Suprapubic skin (tissue), 4 donors: Measurements from ENCODE around the gene IL4R. TPM values are rescaled to one million over a fixed set of nuclear protein-coding genes. Genes with fewer than 3 reads are reported as not detected.

Source experiments
- DNase-seq, 2 donors: peaks; one replicate each; pipeline ENCODE4 v3.0.0-alpha.2; 2019; ENCODE audit warnings: low spot score in 2 of 2
- H3K27ac ChIP-seq: fragments of 200-600 bp; sonication (generic); one replicate; pipeline ENCODE4 v1.5.1; 2019
- H3K27me3 ChIP-seq: fragments of 200-600 bp; sonication (generic); one replicate; pipeline ENCODE4 v1.5.1; 2019
- H3K36me3 ChIP-seq: fragments of 200-600 bp; sonication (generic); one replicate; pipeline ENCODE4 v1.5.1; 2019
- H3K4me1 ChIP-seq: fragments of 200-600 bp; sonication (generic); one replicate; pipeline ENCODE4 v1.5.1; 2019
- H3K4me3 ChIP-seq: fragments of 200-600 bp; sonication (generic); one replicate; pipeline ENCODE4 v1.5.1; 2019; ENCODE audit warnings: mild to moderate bottlenecking
- H3K9me3 ChIP-seq: fragments of 200-600 bp; sonication (generic); one replicate; pipeline ENCODE4 v1.5.1; 2019
- EP300 ChIP-seq: sonication (generic); formaldehyde crosslinking; IDR thresholded peaks from one replicate; pipeline ENCODE4 v1.6.1; 2017; ENCODE audit warnings: antibody characterized with exemption
- POLR2A ChIP-seq, 2 donors: fragments of 450-650 bp; IDR thresholded peaks; one replicate each; pipeline ENCODE4 v1.6.1; 2017; ENCODE audit warnings: antibody characterized with exemption in 2 of 2, mild to moderate bottlenecking in 2 of 2, moderate library complexity in 2 of 2
- POLR2AphosphoS5 ChIP-seq, 3 donors: sonication (generic); formaldehyde crosslinking; IDR thresholded peaks; one replicate each; pipeline ENCODE4 v1.6.1; 2017; ENCODE audit warnings: antibody characterized with exemption in 3 of 3
- WGBS: methylation state at CpG from one replicate; pipeline ENCODE4 v1.1.5; 2018; 5-methylcytosine and 5-hydroxymethylcytosine counted together
- total RNA-seq, 4 donors: library from RNA; depleted of rRNA; stranded (reverse); fragments of >200 nt; gene quantifications; one replicate each; pipeline ENCODE4 v1.1.0, GENCODE V29; 2016
- TF ChIP-seq, protein P1 (sequence below), 2 donors: fragments of 200-600 bp in 1 of 2; fragments of 450-650 bp in 1 of 2; sonication (generic) in 1 of 2; IDR thresholded peaks; one replicate each; pipeline ENCODE4 v1.5.1; 2016 to 2019; ENCODE audit warnings: antibody characterized with exemption in 2 of 2, mild to moderate bottlenecking in 1 of 2, moderate library complexity in 1 of 2

IL4R gene
- total RNA-seq, result 10 to 100 TPM; 27.2 to 32.8 (median 30.5) TPM

- peaks cover 50% of the 10 kb centered on the region for H3K4me1 ChIP-seq
- H3K4me3 ChIP-seq, result peak within 1 kb of the TSS; percentile 83
- peak within 1 kb of the TSS; percentile 95 for H3K27ac ChIP-seq
- WGBS, result 0% methylated on average over 11 of the region's 85 CpGs
- H3K36me3 ChIP-seq, result no peaks in the 10 kb centered on the region
- H3K27me3 ChIP-seq, result no peaks in the 10 kb centered on the region
- H3K9me3 ChIP-seq, result no peaks in the 10 kb centered on the region
- no peak for TF ChIP-seq EP300
- peak in 1 of 3 donors; percentile 32 for TF ChIP-seq POLR2AphosphoS5 (IDR thresholded peaks at IDR 0.05)
- peak; percentile 84 to 85 for DNase-seq
Measured at GRCh38 chr16:27313422-27314160, at the start of gene IL4R. Gene IL4R (plus strand): TSS chr16:27313974. CDS start chr16:27340204, 26,230 bp downstream.

DNA sequence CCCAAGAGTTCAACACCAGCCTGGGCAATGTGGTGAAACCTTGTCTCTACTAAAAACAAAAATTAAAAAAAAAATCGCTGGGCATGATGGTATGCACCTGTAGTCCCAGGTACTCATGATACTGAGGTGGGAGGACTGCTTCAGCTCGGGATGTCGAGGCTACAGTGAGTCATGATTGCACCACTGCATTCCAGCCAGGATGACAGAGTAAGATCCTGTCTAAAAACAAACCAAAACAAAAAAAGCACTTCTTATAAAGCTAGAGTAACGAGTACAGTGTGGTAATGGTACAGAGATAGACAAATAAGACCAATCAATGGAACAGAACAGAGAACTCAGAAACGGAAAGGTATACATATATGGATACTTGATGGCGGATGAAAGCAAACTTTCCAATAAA, 49.6 kb upstream of the IL4R start:
- Histone ChIP-seq H3K27ac (no peak overlapping the region), H3K4me1 (peaks cover 21% of the 10 kb centered on the region), H3K9me3 (no peaks in the 10 kb centered on the region), H3K27me3 (no peaks in the 10 kb centered on the region), H3K4me3 (no peak overlapping the region), H3K36me3 (no peaks in the 10 kb centered on the region)
- whole genome bisulfite sequencing, result 65% methylated on average over 6 of the region's 6 CpGs
- no peak for DNase-seq
- TF ChIP-seq, protein P1, sequence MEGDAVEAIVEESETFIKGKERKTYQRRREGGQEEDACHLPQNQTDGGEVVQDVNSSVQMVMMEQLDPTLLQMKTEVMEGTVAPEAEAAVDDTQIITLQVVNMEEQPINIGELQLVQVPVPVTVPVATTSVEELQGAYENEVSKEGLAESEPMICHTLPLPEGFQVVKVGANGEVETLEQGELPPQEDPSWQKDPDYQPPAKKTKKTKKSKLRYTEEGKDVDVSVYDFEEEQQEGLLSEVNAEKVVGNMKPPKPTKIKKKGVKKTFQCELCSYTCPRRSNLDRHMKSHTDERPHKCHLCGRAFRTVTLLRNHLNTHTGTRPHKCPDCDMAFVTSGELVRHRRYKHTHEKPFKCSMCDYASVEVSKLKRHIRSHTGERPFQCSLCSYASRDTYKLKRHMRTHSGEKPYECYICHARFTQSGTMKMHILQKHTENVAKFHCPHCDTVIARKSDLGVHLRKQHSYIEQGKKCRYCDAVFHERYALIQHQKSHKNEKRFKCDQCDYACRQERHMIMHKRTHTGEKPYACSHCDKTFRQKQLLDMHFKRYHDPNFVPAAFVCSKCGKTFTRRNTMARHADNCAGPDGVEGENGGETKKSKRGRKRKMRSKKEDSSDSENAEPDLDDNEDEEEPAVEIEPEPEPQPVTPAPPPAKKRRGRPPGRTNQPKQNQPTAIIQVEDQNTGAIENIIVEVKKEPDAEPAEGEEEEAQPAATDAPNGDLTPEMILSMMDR (IDR thresholded peaks at IDR 0.05), result no peak
- TF ChIP-seq EP300, result no peak
- TF ChIP-seq POLR2A (IDR thresholded peaks at IDR 0.05), result no peak
- TF ChIP-seq POLR2AphosphoS5 (IDR thresholded peaks at IDR 0.05), result no peak

GRCh38 chr16:27265982-27266381, 47.8 kb upstream of the IL4R start:
- WGBS, result 94% methylated on average over 1 of the region's 1 CpG
- no peaks in the 10 kb centered on the region for H3K27me3 ChIP-seq
- peaks cover 27% of the 10 kb centered on the region for H3K4me1 ChIP-seq
- no peak overlapping the region for H3K4me3 ChIP-seq
- H3K36me3 ChIP-seq, result no peaks in the 10 kb centered on the region
- no peaks in the 10 kb centered on the region for H3K9me3 ChIP-seq
- H3K27ac ChIP-seq, result no peak overlapping the region
- no peak for DNase-seq
- TF ChIP-seq POLR2A (IDR thresholded peaks at IDR 0.05) (no peak), EP300 (no peak), POLR2AphosphoS5 (IDR thresholded peaks at IDR 0.05) (no peak)
- TF ChIP-seq, protein P1 (IDR thresholded peaks at IDR 0.05), result no peak

DNA sequence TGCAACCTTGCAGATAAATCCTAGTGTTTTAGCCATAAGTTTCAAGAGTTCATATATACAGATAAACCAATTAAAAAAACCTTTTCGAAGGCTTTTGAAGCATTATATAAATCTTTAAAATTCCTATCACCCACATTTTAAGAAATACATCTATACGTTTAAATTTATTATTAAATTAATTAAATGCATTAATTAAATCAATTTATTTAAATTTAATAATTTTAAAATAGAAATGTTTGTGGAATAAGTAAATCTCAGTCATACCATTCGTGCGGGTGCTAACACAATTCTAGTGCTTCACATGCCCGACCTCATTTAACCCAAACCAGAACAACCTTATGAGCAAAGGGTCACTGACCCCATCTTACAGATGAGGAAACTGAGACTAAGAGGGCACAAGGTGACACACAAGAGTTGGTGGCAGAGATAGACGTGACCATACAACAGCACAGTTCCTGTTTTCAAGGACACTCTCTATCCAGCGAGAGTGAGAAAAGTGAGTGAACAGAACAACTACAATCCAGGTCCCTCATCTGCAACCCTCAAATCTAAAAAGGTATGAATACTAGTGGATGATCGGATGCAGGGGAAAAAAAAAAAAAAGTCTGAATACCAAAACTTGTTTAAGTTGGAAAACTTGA, 46.6 kb upstream of the IL4R start:
- Histone ChIP-seq H3K36me3 (no peaks in the 10 kb centered on the region), H3K27ac (no peak overlapping the region), H3K27me3 (no peaks in the 10 kb centered on the region), H3K9me3 (no peaks in the 10 kb centered on the region), H3K4me3 (no peak overlapping the region), H3K4me1 (peaks cover 27% of the 10 kb centered on the region)
- 89% methylated on average over 8 of the region's 8 CpGs for WGBS
- DNase-seq, result no peak
- no peak for TF ChIP-seq POLR2AphosphoS5 (IDR thresholded peaks at IDR 0.05)
- no peak for TF ChIP-seq EP300
- no peak for TF ChIP-seq POLR2A (IDR thresholded peaks at IDR 0.05)
- TF ChIP-seq, protein P1 (IDR thresholded peaks at IDR 0.05), result no peak

DNA sequence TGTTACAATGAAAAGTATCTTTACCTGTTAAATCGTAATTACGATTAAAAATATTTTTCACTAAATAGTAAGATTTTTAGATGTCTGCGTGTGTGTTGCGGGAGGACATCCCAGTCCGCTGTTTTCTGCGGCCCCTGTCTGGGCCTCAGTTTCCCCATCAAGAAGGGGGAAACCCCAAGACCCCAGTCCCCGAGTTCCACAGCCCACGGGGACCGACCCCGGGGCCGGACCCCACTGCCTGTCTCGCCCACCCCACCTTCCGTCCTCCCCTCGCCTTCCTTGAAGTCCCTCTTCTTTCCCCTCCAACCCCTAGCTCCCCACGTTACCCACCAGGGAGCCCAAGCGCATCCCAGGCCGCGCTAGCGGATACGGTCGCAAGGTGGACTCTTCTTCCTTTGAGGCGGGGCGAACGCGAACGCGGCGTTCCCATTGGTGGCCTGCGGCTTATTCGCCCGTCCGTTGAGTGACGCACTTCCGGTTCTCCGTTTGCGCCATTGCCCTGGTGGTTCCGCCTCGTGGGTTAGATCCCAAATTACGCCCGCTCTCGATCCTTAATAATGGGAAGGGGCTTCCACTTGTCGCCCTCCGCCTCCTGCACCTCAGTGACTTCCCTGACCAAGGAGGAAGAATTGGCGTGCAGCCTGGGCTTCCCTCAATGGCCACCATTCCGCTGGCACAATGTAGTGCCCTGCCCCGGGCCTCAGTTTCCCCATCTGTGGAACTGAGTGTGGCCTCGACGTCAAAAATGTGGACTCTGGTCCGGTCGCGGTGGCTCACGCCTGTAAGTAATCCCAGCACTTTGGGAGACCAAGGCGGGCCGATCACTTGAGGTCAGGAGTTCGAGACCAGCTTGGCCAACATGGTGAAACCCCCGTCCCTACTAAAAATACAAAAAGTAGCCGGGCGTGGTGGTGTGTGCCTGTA, 45.1 kb upstream of the IL4R start, which contains the start of gene NSMCE1:
NSMCE1 (minus strand) TSS at position 397 of the 924 bp plus-strand sequence. CDS start 11,202 bp downstream, outside the sequence.
- Histone ChIP-seq H3K4me1 (peaks cover 27% of the 10 kb centered on the region), H3K27ac (peak within 1 kb of the TSS; percentile 72), H3K9me3 (no peaks in the 10 kb centered on the region), H3K4me3 (peak within 1 kb of the TSS; percentile 85), H3K36me3 (no peaks in the 10 kb centered on the region), H3K27me3 (no peaks in the 10 kb centered on the region)
- WGBS, result 6% methylated on average over 48 of the region's 58 CpGs
- peak; percentile 99 to 100 for DNase-seq
- TF ChIP-seq POLR2A (IDR thresholded peaks at IDR 0.05), result peak in 1 of 2 donors; percentile 67
- peak; percentile 58 to 82 (median 75) for TF ChIP-seq POLR2AphosphoS5 (IDR thresholded peaks at IDR 0.05)
- TF ChIP-seq EP300, result no peak
- TF ChIP-seq, protein P1 (IDR thresholded peaks at IDR 0.05), result peak in 1 of 2 donors; percentile 15
